Measurements from ENCODE around the gene ALK.

ALK gene

DNA sequence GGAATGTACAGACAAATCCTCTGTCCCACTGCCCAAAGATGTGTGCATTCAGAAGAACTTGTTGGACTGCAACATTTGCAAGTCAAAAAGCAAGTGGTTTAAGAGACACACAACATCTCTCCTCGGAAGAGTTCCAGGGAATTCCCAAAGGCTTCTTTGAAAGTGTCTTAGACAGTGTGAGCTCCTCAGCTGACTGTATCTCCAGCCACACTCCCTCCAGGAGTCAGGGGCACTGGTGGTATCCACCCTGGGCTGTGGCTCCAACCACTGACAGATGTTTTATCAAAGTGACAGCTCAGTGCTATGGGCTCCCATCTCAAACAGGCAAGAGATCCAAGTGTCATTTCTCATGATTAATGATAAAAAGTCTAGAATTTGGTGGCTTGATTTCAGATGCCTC lies 48.5 kb downstream of the ALK start:
- no peak overlapping the region for H3K4me3 ChIP-seq (ENCODE audit: low read length)

DNA sequence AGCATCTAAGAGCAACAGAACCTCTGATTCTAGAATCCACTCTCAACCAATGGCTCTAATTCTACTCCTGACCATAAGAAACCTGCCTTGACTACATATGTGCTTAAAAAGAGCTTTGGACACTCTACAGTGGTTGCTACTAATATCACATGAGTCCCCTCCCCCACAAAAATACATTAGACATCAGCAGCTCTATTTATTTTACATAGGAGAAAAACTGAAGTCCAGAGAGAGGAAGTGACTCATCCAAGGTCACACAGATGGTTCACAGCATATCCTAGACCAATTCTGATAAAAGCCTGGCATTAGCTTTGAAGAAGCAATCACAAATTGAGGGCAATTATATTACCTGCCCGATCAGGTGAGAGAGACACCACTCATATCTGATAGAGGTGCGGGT lies 49.8 kb downstream of the ALK start:
- no peaks in the 10 kb centered on the region for H3K4me1 ChIP-seq (ENCODE audit: control insufficient read depth, insufficient read depth, low read length)
- H3K9ac ChIP-seq (ENCODE audit: low read length), result no peak overlapping the region
- H3K4me3 ChIP-seq (ENCODE audit: low read length), result no peak overlapping the region
- no peaks in the 10 kb centered on the region for H3K27me3 ChIP-seq (replicated peaks; ENCODE audit: control insufficient read depth, insufficient read depth, low read length)
- H3K9me3 ChIP-seq (ENCODE audit: control insufficient read depth, low read length), result no peaks in the 10 kb centered on the region
- no peaks in the 10 kb centered on the region for H3K36me3 ChIP-seq (ENCODE audit: control insufficient read depth, insufficient read depth, low read length, severe bottlenecking)
- DNase-seq (ENCODE audit: low read depth), result no peak

More for the DNA sequence above, 48.5 kb downstream of the ALK start:
- H3K9ac ChIP-seq (ENCODE audit: low read length), result no peak overlapping the region
- no peaks in the 10 kb centered on the region for H3K36me3 ChIP-seq (ENCODE audit: control insufficient read depth, insufficient read depth, low read length, severe bottlenecking)
- no peaks in the 10 kb centered on the region for H3K27me3 ChIP-seq (replicated peaks; ENCODE audit: control insufficient read depth, insufficient read depth, low read length)
- H3K9me3 ChIP-seq (ENCODE audit: control insufficient read depth, low read length), result no peaks in the 10 kb centered on the region
- no peaks in the 10 kb centered on the region for H3K4me1 ChIP-seq (ENCODE audit: control insufficient read depth, insufficient read depth, low read length)
- DNase-seq (ENCODE audit: low read depth), result no peak

DNA sequence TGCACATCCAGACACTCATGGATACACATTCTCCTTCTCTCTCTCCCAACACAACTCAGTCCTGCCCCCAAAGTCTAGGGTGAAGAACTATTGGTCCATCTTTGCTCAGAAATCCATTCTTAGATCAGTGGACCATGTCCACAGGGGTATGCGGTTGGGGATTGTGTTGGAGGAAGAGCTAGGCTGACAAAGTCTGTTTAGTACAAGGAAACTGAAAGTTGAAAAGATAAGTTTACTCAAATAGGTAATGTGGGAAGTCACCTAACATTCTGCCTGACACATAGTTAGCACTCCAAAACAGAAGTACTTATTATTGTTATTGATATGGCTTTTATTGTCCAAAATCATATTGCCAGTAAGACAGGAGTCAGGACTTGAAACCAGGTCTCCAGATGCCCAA lies 55.9 kb downstream of the ALK start:
- peaks cover 6% of the 10 kb centered on the region for H3K27me3 ChIP-seq (replicated peaks; ENCODE audit: control insufficient read depth, insufficient read depth, low read length)
- H3K36me3 ChIP-seq (ENCODE audit: control insufficient read depth, insufficient read depth, low read length, severe bottlenecking), result no peaks in the 10 kb centered on the region
- H3K4me3 ChIP-seq (ENCODE audit: low read length), result no peak overlapping the region
- DNase-seq (ENCODE audit: low read depth), result no peak
- H3K4me1 ChIP-seq (ENCODE audit: control insufficient read depth, insufficient read depth, low read length), result no peaks in the 10 kb centered on the region
- H3K9me3 ChIP-seq (ENCODE audit: control insufficient read depth, low read length), result no peaks in the 10 kb centered on the region
- no peak overlapping the region for H3K9ac ChIP-seq (ENCODE audit: low read length)

DNA sequence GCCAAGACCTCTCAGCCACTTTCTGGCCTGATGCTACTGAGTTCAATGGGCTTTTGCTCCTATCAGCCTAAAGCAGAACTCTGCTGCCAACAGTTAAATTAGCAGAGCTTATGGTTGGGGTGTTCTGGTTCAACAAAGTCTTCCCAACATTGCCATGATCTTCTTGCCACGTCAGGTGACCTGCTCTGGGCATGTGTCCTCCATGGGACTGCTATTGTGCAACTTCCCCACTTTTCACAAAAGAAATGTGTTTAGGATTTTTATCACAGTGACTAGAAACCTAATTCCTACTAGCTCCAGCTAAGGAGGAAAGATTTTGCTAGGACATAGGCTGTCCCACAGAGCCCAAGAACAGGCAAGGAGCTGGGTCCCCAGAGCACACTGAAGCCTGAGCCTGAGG lies 56.4 kb downstream of the ALK start:
- Histone ChIP-seq H3K4me3 (ENCODE audit: low read length) (no peak overlapping the region), H3K9ac (ENCODE audit: low read length) (no peak overlapping the region), H3K36me3 (ENCODE audit: control insufficient read depth, insufficient read depth, low read length, severe bottlenecking) (no peaks in the 10 kb centered on the region), H3K27me3 (replicated peaks; ENCODE audit: control insufficient read depth, insufficient read depth, low read length) (peaks cover 6% of the 10 kb centered on the region), H3K4me1 (ENCODE audit: control insufficient read depth, insufficient read depth, low read length) (no peaks in the 10 kb centered on the region), H3K9me3 (ENCODE audit: control insufficient read depth, low read length) (no peaks in the 10 kb centered on the region)
- no peak for DNase-seq (ENCODE audit: low read depth)

DNA sequence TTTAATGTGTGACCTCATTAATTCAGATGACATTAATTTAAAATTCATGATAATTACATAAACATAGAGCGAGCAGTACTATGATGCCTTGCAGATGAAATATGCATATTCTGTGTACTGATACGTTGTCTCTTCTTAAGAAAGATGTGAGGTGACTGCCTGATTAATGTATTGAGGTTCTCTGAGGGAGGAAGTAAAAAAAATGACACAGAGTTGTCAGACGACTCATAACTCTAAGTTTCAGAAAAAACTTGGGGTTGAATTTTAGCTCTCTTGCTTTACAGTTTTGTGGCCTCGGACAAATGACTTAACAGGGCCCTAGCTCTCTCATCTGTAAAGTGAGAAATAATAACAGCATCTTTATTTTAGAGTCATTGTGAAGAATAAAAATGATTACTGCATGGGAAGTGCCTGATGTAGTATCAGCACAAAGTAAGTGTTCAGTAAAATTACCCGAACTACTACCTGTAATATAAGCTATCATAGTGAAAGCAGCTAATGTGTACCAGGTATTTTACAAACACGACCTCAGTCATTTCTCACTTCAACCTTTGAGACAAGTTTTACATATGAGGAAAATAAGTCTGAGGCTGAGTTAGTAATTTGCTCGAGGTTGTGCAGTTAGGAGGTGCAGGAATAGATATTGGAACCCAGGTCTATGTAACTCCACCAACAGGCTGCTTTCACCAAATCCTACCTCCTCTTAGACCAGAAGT lies 65.3 kb downstream of the ALK start:
- H3K9ac ChIP-seq (ENCODE audit: low read length), result no peak overlapping the region
- no peak for DNase-seq (ENCODE audit: low read depth)
- H3K36me3 ChIP-seq (ENCODE audit: control insufficient read depth, insufficient read depth, low read length, severe bottlenecking), result no peaks in the 10 kb centered on the region
- H3K27me3 ChIP-seq (replicated peaks; ENCODE audit: control insufficient read depth, insufficient read depth, low read length), result peaks cover 14% of the 10 kb centered on the region
- no peak overlapping the region for H3K4me3 ChIP-seq (ENCODE audit: low read length)
- H3K4me1 ChIP-seq (ENCODE audit: control insufficient read depth, insufficient read depth, low read length), result no peaks in the 10 kb centered on the region
- peaks cover 11% of the 10 kb centered on the region for H3K9me3 ChIP-seq (ENCODE audit: control insufficient read depth, low read length)

DNA sequence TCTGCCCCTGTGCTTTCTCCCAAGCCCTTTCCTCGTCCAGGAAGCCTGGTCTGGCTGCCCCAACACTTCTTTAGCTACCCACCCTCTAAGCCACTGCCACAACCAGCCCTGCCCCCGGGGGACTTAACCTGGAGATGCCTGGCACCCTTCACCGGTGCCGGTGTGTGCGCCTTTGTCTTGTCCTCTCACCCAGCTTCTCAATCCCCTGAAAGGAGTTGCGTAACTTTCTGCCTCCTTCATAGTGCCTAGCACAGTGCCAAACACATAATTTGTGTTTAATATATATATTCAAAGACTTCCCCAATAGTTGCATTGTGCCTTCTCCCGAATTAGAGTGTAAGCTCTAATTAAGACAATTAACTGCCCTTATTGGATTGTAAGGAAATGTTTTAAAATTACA lies 70.6 kb downstream of the ALK start:
- H3K4me1 ChIP-seq (ENCODE audit: control insufficient read depth, insufficient read depth, low read length), result no peaks in the 10 kb centered on the region
- no peak for DNase-seq (ENCODE audit: low read depth)
- peaks cover 13% of the 10 kb centered on the region for H3K27me3 ChIP-seq (replicated peaks; ENCODE audit: control insufficient read depth, insufficient read depth, low read length)

DNA sequence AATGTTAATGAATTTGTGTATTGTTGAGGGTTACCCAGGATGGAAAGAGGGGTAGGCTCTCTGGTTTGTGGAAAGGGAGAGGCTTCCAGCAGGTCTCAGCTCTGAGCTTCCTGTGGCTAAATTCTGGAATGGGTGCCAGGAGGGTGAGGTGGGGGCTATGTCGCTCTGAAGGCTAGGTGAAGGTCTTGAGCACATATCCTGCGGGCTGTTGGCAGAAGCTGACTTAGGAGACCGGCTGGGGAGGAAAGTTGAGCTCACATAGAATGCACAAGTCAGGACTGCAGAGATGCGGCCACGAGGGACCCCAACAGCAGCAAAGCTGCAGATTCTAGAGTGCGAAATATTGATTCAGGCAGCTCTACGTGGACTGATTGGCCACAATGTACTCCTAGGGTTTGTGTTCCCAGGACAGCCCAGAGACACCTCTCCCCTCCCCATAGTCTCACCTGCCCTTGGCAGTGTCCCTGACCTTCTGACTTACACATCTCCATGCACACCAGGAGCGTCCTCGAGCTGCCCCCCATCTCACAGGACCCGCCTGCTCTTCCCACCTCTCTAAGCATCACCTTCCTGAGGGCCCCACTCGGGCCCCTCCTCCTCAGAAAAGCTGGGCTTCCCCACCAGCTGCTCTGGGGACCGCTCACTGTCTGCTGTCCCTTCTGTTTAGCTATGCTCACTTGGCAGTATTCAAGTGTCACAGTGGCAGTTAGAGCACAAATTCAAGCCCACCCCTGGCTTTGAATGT lies 72.6 kb downstream of the ALK start:
- DNase-seq (ENCODE audit: low read depth), result no peak

More for the DNA sequence above, 70.6 kb downstream of the ALK start:
- H3K9ac ChIP-seq (ENCODE audit: low read length), result no peak overlapping the region
- H3K9me3 ChIP-seq (ENCODE audit: control insufficient read depth, low read length), result peaks cover 11% of the 10 kb centered on the region
- no peak overlapping the region for H3K4me3 ChIP-seq (ENCODE audit: low read length)
- no peaks in the 10 kb centered on the region for H3K36me3 ChIP-seq (ENCODE audit: control insufficient read depth, insufficient read depth, low read length, severe bottlenecking)

DNA sequence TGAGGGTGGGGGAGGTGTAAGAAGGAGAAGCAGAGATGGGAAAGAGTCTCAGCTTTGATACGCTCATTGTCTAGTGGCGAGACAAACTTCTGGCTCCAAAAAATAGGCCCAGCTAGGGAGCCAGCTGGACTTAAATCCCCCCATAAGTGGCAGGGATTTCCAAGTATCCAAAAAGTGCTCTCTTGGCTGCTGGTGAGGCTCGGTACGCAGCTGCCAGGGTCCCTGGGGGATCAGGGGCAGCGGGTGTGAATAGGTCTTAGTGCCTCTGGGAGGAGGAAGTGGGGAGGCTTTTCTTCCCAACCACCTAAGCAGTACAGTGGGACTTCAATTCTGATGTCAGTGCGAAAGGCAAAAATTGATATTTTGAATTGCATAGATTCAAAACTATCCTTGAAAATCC lies 73.5 kb downstream of the ALK start:
- Histone ChIP-seq H3K36me3 (ENCODE audit: control insufficient read depth, insufficient read depth, low read length, severe bottlenecking) (no peaks in the 10 kb centered on the region), H3K9me3 (ENCODE audit: control insufficient read depth, low read length) (peaks cover 9% of the 10 kb centered on the region), H3K9ac (ENCODE audit: low read length) (no peak overlapping the region), H3K4me3 (ENCODE audit: low read length) (no peak overlapping the region), H3K4me1 (ENCODE audit: control insufficient read depth, insufficient read depth, low read length) (peaks cover 7% of the 10 kb centered on the region), H3K27me3 (replicated peaks; ENCODE audit: control insufficient read depth, insufficient read depth, low read length) (peaks cover 13% of the 10 kb centered on the region)
- DNase-seq (ENCODE audit: low read depth), result no peak

More for the DNA sequence above, 72.6 kb downstream of the ALK start:
- Histone ChIP-seq H3K9ac (ENCODE audit: low read length) (no peak overlapping the region), H3K36me3 (ENCODE audit: control insufficient read depth, insufficient read depth, low read length, severe bottlenecking) (no peaks in the 10 kb centered on the region), H3K9me3 (ENCODE audit: control insufficient read depth, low read length) (peaks cover 11% of the 10 kb centered on the region), H3K4me1 (ENCODE audit: control insufficient read depth, insufficient read depth, low read length) (peaks cover 7% of the 10 kb centered on the region), H3K27me3 (replicated peaks; ENCODE audit: control insufficient read depth, insufficient read depth, low read length) (peaks cover 13% of the 10 kb centered on the region), H3K4me3 (ENCODE audit: low read length) (no peak overlapping the region)

DNA sequence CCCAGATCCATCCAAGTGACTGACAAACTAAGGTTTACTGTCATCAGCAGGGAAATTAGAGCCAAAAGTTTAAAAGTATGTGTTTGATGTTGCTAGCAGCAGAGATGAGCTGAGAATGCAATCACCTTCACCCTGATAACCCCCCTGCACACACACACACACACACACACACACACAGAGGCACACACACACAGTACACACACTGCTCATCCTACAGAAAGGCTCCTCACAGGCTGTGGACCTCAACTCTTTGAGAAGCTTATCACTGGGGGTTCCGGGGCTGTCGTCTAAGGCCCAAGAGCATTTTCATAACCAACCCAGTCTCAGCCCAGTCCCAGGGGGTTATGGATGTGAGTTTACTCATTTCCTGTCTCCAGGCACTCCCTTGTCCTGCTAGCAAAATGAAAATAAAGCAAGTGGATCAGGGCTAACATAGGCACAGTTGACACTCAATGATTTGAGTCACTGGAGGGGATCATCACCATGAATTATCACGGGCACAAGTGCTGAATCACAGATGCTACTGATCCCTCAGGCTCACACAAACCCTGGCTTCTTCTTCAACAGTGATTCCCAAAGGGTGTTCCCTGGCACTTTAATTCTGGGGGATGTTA lies 76.6 kb downstream of the ALK start:
- peaks cover 4% of the 10 kb centered on the region for H3K27me3 ChIP-seq (replicated peaks; ENCODE audit: control insufficient read depth, insufficient read depth, low read length)
- H3K36me3 ChIP-seq (ENCODE audit: control insufficient read depth, insufficient read depth, low read length, severe bottlenecking), result no peaks in the 10 kb centered on the region
- peak; percentile 18 for DNase-seq (ENCODE audit: low read depth)
- H3K9me3 ChIP-seq (ENCODE audit: control insufficient read depth, low read length), result no peaks in the 10 kb centered on the region
- peaks cover 7% of the 10 kb centered on the region for H3K4me1 ChIP-seq (ENCODE audit: control insufficient read depth, insufficient read depth, low read length)
- H3K9ac ChIP-seq (ENCODE audit: low read length), result no peak overlapping the region
- H3K4me3 ChIP-seq (ENCODE audit: low read length), result no peak overlapping the region

DNA sequence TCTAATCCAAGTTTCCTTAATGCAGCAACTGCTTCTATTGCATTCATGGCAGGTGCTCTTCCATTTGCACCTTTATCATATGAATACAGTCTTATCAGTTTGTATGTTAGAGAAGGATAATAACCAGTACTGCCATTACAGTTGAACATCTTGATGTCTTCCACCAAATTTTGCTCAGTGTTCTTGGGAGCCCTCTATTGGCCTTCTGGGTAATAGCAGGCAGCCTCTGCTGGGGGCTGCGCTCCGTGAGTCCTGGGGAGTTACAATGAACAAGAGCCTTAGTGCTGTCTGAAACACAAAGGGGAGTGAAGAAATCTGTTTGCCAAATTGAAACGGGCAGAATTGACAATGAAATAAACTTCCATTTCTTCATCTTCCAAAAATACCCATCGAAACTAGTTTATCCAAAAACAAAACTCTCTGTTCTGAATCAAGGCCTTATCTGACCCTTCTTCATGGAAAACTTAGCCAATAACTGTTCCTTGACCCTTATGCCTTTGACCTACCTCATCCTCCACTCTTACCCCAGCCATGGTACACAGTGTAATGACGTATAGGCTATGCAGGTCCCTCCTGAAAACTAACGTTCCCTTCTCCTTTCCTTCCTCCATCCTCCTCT lies 79.9 kb downstream of the ALK start:
- H3K4me1 ChIP-seq (ENCODE audit: control insufficient read depth, insufficient read depth, low read length), result peaks cover 7% of the 10 kb centered on the region
- peaks cover 8% of the 10 kb centered on the region for H3K9me3 ChIP-seq (ENCODE audit: control insufficient read depth, low read length)
- H3K36me3 ChIP-seq (ENCODE audit: control insufficient read depth, insufficient read depth, low read length, severe bottlenecking), result no peaks in the 10 kb centered on the region
- no peak overlapping the region for H3K9ac ChIP-seq (ENCODE audit: low read length)
- DNase-seq (ENCODE audit: low read depth), result peak; percentile 72
- no peaks in the 10 kb centered on the region for H3K27me3 ChIP-seq (replicated peaks; ENCODE audit: control insufficient read depth, insufficient read depth, low read length)
- no peak overlapping the region for H3K4me3 ChIP-seq (ENCODE audit: low read length)

DNA sequence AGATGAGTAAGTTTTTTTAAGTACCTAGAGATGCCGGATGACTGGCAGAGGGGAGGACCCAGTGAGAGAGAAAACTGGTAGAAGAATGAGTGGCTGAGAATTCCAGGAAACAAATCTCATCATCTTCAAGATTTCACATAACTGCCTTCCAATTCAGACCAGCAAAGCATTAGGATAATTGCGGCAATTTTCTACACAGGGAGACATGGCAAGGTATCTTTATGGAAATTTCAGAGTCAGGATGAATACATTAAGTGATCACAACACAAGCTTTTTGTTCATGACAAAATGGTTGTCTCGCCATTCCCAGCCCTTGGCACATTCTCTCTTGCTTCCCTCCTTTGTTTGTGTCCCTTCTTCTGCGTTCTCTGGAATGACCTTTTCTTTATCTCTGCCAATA lies 82.1 kb downstream of the ALK start:
- H3K27me3 ChIP-seq (replicated peaks; ENCODE audit: control insufficient read depth, insufficient read depth, low read length), result no peaks in the 10 kb centered on the region
- DNase-seq (ENCODE audit: low read depth), result no peak
- H3K9ac ChIP-seq (ENCODE audit: low read length), result no peak overlapping the region
- peaks cover 3% of the 10 kb centered on the region for H3K4me1 ChIP-seq (ENCODE audit: control insufficient read depth, insufficient read depth, low read length)
- peaks cover 8% of the 10 kb centered on the region for H3K9me3 ChIP-seq (ENCODE audit: control insufficient read depth, low read length)
- no peak overlapping the region for H3K4me3 ChIP-seq (ENCODE audit: low read length)
- no peaks in the 10 kb centered on the region for H3K36me3 ChIP-seq (ENCODE audit: control insufficient read depth, insufficient read depth, low read length, severe bottlenecking)

Measured in adipocyte (in vitro differentiated cells).